ENCODE data around the gene CSTF3. TPM values are rescaled to one million over a fixed set of nuclear protein-coding genes. Genes with fewer than 3 reads are reported as not detected.

Gene CSTF3
- total and polyA plus RNA-seq, 2 experiments from 2014 or later = 25.8 to 75.5 TPM

- TF ChIP-seq CTCF (IDR thresholded peaks at IDR 0.05; ENCODE audit: low read depth, low read length) = no peak
- Histone ChIP-seq H3K27ac (no peak overlapping the region), H3K9me3 (ENCODE audit: low read depth) (no peaks in the 10 kb centered on the region), H3K27me3 (no peaks in the 10 kb centered on the region), H3K4me1 (ENCODE audit: low read depth) (no peaks in the 10 kb centered on the region), H3K36me3 (peaks cover 9% of the 10 kb centered on the region), H3K4me3 (no peak overlapping the region)
- no peak for DNase-seq (ENCODE audit: low read depth in 1 of 2, low spot score in 1 of 2)
Observed at GRCh38 chr11:33068611-33069340, 92.5 kb downstream of the CSTF3 start.

GRCh38 chr11:33067294-33067693 is 94.0 kb downstream of the CSTF3 start:
- no peak for TF ChIP-seq CTCF (IDR thresholded peaks at IDR 0.05; ENCODE audit: low read depth, low read length)
- Histone ChIP-seq H3K27ac (no peak overlapping the region), H3K27me3 (no peaks in the 10 kb centered on the region), H3K9me3 (ENCODE audit: low read depth) (no peaks in the 10 kb centered on the region), H3K4me3 (no peak overlapping the region), H3K36me3 (peaks cover under 1% of the 10 kb centered on the region), H3K4me1 (ENCODE audit: low read depth) (no peaks in the 10 kb centered on the region)
- DNase-seq (ENCODE audit: low read depth in 1 of 2, low spot score in 1 of 2) = no peak

DNA sequence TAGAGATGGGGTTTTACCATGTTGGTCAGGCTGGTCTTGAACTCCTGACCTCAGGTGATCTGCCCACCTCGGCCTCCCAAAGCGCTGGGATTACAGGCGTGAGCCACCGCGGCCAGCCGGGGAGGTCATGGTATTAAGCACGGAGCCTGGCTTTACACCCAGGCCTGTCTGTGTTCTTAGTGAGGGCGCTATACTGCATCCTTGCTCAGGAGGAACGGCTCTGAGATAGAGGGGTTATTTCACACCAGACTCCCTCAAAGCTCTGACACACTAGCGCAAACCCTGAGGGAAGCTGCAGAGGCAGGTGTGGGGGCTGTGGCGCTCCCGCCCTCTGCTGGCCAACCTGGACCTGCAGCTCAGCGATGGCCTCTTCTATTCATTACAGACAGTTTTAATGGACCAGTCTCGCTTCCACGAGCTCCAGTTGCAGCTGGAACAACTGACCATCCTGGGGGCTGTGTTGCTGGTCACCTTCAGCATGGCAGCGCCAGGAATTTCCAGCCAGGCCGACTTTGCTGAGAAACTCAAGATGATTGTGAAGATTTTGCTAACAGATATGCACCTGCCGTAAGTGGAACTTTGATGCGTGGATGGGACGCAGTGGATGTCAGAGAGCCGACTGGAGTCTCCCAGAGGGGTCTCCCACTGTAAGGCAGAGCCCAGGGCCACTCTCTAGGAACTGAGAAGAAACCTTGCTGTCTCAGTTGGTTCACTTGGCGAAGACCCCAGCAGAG is 95.7 kb downstream of the CSTF3 start:
- peak; percentile 86 for TF ChIP-seq CTCF (IDR thresholded peaks at IDR 0.05; ENCODE audit: low read depth, low read length)
- no peak overlapping the region for H3K27ac ChIP-seq
- H3K27me3 ChIP-seq = no peaks in the 10 kb centered on the region
- no peaks in the 10 kb centered on the region for H3K4me1 ChIP-seq (ENCODE audit: low read depth)
- peak; percentile 78 to 79 for DNase-seq (ENCODE audit: low read depth in 1 of 2, low spot score in 1 of 2)
- no peaks in the 10 kb centered on the region for H3K36me3 ChIP-seq
- H3K9me3 ChIP-seq (ENCODE audit: low read depth) = no peaks in the 10 kb centered on the region
- no peak overlapping the region for H3K4me3 ChIP-seq

DNA sequence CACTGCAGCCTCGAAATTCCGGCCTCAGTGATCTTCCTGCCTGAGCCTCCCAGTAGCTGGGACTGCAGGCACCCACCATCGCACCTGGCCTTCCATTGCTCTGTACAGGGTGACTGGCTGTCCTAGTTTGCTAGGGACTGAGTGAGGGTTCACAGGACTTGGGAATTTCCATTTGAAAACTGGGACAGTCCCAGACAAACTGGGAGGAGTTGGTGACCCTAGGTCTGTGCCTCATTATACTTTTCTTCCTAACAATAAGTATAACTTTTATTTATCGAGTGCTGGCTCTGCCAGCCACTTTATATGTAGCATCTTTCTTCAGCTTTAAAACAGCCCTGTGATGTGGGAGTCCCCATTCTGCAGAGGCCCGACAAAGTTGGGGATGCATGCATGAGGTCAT is 96.4 kb downstream of the CSTF3 start:
- H3K27ac ChIP-seq = no peak overlapping the region

More for the DNA sequence above, 96.4 kb downstream of the CSTF3 start:
- Histone ChIP-seq H3K27me3 (no peaks in the 10 kb centered on the region), H3K36me3 (no peaks in the 10 kb centered on the region), H3K4me3 (no peak overlapping the region), H3K9me3 (ENCODE audit: low read depth) (no peaks in the 10 kb centered on the region), H3K4me1 (ENCODE audit: low read depth) (no peaks in the 10 kb centered on the region)
- no peak for TF ChIP-seq CTCF (IDR thresholded peaks at IDR 0.05; ENCODE audit: low read depth, low read length)
- DNase-seq (ENCODE audit: low read depth in 1 of 2, low spot score in 1 of 2) = no peak
